Measurements from ENCODE around the gene SIX2.

SIX2 gene

DNA sequence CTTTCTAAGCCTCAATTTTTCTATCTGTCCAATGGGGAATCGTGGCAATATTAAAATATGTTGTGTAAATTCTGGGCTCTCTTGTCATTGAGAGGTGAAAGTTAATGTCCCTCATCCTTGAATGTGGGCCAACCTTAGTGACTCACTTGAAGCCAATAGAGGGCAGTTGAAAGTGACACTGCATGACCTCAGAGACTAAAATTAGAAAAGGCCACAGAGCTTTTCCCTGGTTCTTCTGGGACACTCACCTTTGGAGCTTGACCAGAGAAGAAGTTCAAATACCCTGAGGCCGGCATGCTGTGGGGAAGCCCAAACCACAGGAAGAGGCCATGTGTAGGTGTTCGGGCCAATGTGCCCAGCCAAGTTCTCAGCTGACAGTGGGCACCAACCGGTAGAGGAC lies 24.1 kb upstream of the SIX2 start:
- H3K4me3 ChIP-seq (ENCODE audit: low read depth, low read length), result no peak overlapping the region
- in situ Hi-C loops (cut with HindIII; ENCODE audit: low sequenced_read_pairs), result no loop called here
- DNase-seq (ENCODE audit: low read depth, low spot score), result no peak
- TF ChIP-seq, protein P1, sequence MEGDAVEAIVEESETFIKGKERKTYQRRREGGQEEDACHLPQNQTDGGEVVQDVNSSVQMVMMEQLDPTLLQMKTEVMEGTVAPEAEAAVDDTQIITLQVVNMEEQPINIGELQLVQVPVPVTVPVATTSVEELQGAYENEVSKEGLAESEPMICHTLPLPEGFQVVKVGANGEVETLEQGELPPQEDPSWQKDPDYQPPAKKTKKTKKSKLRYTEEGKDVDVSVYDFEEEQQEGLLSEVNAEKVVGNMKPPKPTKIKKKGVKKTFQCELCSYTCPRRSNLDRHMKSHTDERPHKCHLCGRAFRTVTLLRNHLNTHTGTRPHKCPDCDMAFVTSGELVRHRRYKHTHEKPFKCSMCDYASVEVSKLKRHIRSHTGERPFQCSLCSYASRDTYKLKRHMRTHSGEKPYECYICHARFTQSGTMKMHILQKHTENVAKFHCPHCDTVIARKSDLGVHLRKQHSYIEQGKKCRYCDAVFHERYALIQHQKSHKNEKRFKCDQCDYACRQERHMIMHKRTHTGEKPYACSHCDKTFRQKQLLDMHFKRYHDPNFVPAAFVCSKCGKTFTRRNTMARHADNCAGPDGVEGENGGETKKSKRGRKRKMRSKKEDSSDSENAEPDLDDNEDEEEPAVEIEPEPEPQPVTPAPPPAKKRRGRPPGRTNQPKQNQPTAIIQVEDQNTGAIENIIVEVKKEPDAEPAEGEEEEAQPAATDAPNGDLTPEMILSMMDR (IDR thresholded peaks at IDR 0.05; ENCODE audit: low read depth, low read length), result no peak

DNA sequence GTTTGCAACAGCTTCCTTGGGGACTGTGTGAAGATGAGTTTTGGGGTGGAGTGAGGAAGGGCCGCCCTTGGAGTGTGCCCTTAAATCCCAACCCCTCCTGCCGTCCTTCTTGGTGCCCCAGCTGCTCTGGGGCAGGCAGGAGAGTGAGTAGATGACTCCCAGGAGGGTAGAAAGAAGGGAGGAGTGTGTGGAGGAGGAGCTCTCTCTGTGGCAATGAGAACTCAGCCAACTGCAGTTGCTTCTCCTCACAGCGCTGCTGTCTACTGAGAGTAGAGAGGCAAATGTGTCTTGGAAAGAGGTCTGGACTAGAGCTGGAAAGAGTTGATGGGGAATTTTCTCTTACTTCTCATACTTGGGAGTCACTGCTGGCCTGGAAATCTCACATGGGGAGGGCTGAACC lies 21.8 kb upstream of the SIX2 start:
- H3K4me3 ChIP-seq (ENCODE audit: low read depth, low read length), result no peak overlapping the region
- TF ChIP-seq, protein P1 (IDR thresholded peaks at IDR 0.05; ENCODE audit: low read depth, low read length), result no peak
- in situ Hi-C loops (cut with HindIII; ENCODE audit: low sequenced_read_pairs), result no loop called here
- DNase-seq (ENCODE audit: low read depth, low spot score), result no peak

DNA sequence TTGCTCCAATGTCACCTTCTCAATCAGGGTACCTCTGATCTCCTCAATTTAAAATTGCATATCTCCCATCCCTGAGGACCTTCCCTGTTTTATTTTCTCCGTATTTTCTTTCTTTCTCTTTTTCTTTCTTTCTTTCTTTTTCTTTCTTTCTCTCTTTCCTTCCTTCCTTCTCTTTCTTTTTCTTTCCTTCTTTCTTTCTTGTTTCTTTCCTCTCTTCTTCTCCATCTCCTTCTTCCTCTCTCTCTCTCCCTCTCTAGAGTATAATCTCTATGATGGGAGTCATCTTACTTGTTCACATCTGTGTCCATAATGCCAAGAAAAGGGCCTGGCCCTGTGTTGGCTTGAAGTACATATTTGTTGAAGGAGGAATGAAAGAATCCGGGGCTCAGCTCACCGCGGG lies 21.3 kb upstream of the SIX2 start:
- no peak for DNase-seq (ENCODE audit: low read depth, low spot score)
- TF ChIP-seq, protein P1 (IDR thresholded peaks at IDR 0.05; ENCODE audit: low read depth, low read length), result no peak
- in situ Hi-C loops (cut with HindIII; ENCODE audit: low sequenced_read_pairs), result no loop called here
- H3K4me3 ChIP-seq (ENCODE audit: low read depth, low read length), result no peak overlapping the region

DNA sequence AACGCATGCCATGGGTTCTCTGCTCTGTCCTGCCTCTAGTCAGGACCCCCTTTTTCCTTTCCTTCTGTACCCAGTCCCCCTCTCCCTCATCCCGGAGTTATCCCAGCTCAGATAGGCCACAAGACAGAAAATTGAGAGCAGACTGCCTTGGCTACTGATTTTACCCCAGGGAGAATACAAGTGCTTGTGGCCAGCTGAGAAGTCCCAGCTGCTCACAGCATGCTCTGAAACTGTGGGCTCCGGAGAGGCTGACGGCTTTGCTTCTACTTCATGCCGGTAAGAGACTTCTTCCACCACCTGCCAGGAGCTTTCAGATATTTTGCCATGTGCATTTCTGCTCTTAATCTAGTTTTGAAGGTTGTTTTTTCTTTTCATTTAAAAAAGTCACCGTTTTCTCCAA lies 20.0 kb upstream of the SIX2 start:
- DNase-seq (ENCODE audit: low read depth, low spot score), result no peak
- no peak overlapping the region for H3K4me3 ChIP-seq (ENCODE audit: low read depth, low read length)
- TF ChIP-seq, protein P1 (IDR thresholded peaks at IDR 0.05; ENCODE audit: low read depth, low read length), result no peak
- in situ Hi-C loops (cut with HindIII; ENCODE audit: low sequenced_read_pairs), result no loop called here

- no peak for DNase-seq (ENCODE audit: low read depth, low spot score)
- TF ChIP-seq, protein P1 (IDR thresholded peaks at IDR 0.05; ENCODE audit: low read depth, low read length), result no peak
- in situ Hi-C loops (cut with HindIII; ENCODE audit: low sequenced_read_pairs), result no loop called here
- H3K4me3 ChIP-seq (ENCODE audit: low read depth, low read length), result no peak overlapping the region
Measured at GRCh38 chr2:45028276-45028675, 19.0 kb upstream of the SIX2 start.

DNA sequence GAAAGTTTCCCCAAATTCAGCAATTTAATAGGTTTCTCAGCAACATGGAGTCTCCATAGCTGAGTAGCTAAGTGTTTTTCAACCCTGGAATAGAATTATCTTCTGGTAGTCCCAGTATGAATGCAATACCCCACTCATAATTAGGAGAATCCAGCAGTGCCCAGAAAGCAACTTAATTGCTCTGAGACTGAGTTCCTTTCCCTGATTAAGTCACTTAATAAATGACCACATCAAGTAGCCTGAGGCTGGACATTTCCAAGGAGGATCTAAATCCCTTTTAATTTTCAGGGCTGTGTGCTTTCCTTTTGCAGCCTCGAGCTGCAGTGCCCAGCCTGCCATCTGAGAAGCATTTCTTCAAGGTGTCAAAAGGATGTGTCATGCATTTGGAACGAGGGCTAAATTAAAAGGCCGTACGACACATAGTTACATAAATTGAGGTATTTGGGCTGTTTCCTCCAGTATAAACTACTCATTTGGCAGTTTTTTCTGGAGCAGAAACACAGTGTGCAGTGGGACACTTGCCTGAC lies 17.7 kb upstream of the SIX2 start:
- no peak overlapping the region for H3K4me3 ChIP-seq (ENCODE audit: low read depth, low read length)
- no peak for DNase-seq (ENCODE audit: low read depth, low spot score)
- TF ChIP-seq, protein P1 (IDR thresholded peaks at IDR 0.05; ENCODE audit: low read depth, low read length), result no peak
- in situ Hi-C loops (cut with HindIII; ENCODE audit: low sequenced_read_pairs), result no loop called here

Measured in astrocyte of the spinal cord (primary cell).